GM10266 (cell line): Measurements from ENCODE around the gene NET1.

Experiments
- DNase-seq: peaks from one replicate; pipeline ENCODE4 v3.0.0; 2012; ENCODE audit errors: extremely low spot score
- CTCF ChIP-seq: IDR thresholded peaks from 2 replicates; pipeline ENCODE4 v1.5.1; 2012; ENCODE audit warnings: mild to moderate bottlenecking, low read depth; ENCODE audit not compliant: control insufficient read depth, insufficient read depth; ENCODE audit errors: missing control alignments

NET1 gene

GRCh38 chr10:5443429-5443828, 31.1 kb downstream of the NET1 start:
- TF ChIP-seq CTCF = no peak
- peak; percentile 81 for DNase-seq

GRCh38 chr10:5445006-5445405, 32.6 kb downstream of the NET1 start:
- DNase-seq = no peak
- TF ChIP-seq CTCF = no peak

- DNase-seq = peak; percentile 36
- TF ChIP-seq CTCF = no peak
These were observed 34.1 kb downstream of the NET1 start for GRCh38 chr10:5446390-5446926.

GRCh38 chr10:5447056-5447455, 34.7 kb downstream of the NET1 start:
- no peak for TF ChIP-seq CTCF
- no peak for DNase-seq

GRCh38 chr10:5447611-5448071, 35.3 kb downstream of the NET1 start:
- DNase-seq = peak; percentile 44
- TF ChIP-seq CTCF = no peak

GRCh38 chr10:5448333-5449001, 36.1 kb downstream of the NET1 start:
- TF ChIP-seq CTCF = no peak
- DNase-seq = no peak

GRCh38 chr10:5449227-5449626, 36.9 kb downstream of the NET1 start:
- no peak for DNase-seq
- no peak for TF ChIP-seq CTCF
